NCI-H1694 (cell line): ENCODE results near the gene ASPSCR1.
"Not testable (repeated sequence)": the region's sequence is repeated elsewhere in the genome, so short reads cannot be mapped to it uniquely, and the experiment has no call there.

Source experiments
- DNase-seq: peaks from one replicate; lab custom pipeline; 2025; lab: John Stamatoyannopoulos, UW

The ASPSCR1 gene

GRCh38 chr17:81960130-81960958 lies 17.1 kb upstream of the ASPSCR1 start:
- no peak for DNase-seq

DNA sequence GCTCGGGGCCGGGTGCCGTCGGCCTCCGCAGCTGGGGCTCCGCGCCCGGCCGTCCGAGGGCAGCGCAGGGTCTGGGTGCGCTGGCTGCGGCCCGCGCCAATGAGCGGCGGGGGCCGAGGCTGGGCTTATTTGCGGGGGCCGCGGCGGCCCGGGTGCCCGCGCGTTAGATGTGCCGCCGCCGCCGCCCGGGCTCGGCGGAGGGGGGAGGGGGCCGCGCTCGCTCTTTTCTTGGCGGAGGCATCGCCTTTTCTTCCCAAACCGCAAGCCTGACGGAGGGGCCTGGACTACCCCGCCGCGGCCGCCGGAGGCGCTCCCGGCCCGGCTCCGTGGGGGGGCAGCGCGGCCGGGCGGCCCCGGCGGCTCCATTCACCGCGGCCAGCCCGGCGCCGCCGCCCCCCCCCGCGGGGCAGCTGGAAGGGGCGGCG lies 16.3 kb upstream of the ASPSCR1 start, which contains the start of gene NOTUM:
TSS of gene NOTUM (minus strand) at position 101 of the 425 bp plus-strand sequence. CDS start 278 bp downstream, outside the sequence.
- no peak for DNase-seq

DNA sequence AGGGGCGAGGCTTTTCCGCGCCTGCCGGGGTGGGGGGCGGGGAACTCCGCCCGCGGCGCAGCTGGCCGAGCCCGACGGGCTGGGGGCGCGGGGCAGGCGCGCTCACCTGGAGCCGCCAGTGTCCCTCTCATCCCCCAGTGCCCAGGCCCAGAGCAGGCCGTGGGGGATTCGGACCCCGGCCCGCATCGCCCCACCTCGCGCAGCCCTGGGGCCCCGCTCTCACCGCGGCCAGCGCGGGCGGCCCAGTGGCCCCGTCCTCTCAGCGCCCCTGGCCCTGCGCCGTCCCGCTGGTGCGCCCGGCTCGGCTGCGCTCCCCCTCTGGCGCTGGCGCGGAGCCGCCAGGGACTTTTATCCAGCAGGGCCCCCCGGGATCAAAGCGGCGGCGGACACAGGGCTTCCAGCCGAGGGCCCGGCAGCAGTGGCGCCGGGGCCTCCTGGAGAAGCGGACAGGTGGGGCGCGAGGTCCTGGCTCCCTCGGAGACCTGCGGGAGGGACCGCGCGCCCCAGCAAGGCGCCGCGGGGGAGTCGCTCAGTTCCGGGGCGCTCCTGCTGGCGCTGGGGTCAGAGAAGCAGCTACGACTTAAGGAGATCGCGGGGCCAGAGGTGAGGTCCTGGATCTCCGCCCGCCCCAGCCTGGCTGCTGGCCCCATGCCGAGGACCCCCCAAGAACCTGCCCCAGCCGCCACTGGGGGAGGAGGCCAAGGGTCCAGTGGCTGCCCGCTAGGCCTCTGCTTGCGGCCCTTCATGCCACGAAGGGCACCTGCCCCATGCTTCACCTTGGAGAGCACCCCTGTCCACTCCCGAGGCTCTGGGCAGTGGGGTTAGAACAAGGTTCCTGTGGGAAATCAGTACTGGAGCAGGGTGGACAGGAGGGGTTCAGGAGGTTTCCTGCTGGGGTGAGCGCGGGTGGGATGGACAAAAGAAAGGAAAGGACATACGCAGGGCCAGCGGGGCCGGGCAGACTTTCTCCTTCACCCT lies 15.6 kb upstream of the ASPSCR1 start:
- DNase-seq = no peak

DNA sequence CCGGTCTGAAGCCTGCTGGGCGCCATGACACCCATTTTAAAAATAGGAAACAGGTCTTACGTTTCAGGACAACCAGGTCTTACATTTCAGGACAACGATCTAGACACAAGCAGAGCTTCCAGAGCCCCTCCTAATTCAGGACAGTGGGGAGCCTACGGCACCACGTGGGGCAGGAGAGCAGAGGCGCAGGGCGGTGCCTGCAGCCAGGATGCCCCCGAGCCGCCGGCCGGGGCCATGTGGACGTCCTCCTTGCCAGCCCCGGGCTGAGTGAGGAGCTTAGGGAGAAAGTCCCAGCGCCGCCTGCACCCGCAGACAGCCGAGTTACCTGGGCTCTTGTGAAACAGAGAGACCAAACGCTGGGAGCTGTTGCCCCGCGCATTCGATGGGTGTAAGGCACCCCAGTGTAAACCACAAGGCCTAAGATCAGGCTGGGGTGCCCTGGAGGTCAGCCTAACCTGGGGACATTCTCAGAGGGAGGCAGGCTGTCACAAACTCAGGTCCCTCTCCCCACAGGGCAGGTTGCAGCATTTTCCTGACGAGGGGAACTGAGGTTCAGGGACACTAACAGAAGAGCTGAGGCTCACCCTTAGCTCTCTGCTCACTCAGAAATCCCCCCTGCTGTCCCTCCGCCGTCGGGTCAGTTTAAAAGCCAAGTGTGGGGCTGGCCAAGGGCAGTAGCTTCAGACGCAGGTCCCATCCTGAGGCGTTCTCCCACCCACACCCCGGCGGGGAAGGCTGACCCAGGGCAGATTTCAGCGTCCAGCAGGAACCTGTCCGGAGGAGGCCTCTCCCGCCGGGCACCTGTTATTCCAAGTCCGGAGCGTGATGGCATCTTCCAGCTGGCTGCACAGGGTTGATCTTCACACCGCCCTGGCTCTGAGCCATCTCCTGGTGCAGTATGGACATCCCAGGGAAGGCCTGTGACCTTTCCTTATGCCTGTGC lies 14.7 kb upstream of the ASPSCR1 start:
- no peak for DNase-seq

DNA sequence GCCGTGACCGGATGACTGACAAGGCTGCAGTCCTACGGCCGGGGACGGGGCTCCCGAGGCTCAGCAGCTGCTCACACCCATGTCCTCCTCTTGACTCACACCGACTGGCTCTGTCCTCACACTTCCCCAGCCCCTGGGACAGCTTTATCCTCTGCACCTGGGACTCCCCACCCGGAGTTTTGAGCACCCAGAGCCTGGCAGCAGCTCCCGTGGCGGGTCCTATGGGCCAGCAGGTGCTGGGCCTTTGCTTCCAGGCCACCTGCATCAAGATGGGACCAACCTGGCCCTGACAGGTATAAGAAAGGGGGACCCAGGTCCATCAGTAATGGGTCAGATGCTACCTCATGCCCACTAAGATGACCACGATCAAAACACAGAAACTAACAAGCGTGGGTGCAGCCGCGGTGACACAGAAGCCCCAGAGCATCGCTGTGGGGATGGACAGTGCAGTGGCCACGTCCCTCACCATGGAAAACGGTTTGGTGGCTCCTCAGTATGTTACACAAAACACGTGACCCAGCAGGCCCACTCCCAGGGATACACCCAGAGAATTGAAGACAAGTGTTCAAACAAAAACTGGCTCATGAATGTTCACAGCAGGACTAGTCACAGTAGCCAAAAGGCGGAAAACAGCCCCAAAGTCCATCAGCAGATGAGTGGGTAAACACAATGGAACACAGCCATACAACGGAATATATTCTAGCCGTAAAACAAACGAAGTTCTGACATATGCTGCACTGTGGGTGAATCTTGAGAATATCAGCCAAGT lies 13.2 kb upstream of the ASPSCR1 start:
- no peak for DNase-seq

DNA sequence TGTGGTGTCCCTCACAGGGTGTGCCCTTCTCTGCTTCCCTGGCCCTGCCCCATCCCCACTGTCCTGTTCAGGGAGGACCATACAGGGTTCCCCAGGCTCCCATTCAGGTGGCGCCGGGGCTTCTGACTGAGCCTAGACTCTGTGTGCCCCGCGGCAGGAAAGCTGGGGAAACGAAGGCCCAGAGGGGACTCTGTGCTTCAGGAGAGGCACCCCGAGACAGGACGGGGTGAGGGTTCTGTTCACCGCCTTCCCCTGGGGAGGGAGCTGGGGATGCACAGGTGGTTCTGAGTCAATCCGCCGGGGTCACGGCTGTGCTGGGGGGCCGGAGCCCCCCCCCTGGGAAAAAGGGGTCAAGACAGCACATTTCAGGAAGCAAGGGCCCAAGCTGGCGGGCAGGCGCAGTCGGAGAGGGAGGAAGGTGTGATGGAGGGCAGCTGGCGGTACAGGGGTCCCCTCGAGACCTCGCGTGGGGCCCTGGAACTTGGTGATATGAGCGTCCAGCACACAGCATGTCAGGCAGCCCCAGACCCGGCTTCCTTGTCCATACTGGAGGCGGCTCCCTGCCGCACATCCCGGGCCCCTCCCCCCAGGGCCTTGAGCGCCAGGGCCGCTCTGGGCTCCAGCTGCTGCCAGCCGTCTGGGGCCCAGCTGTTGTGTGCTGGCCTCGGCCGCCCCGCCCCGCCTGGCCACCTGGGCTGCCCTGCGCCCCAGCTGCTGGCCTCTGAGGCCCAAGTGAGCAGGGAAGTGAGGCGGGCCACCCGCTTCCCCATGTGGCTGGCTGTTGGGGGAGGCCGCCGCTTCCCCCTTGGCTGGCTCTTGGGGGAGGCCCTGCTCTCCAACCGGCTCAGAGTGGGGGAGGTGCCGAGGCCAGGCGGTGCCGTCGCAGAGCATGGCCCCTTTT lies 10.8 kb upstream of the ASPSCR1 start:
- DNase-seq = no peak

- no peak for DNase-seq
Measured at GRCh38 chr17:81967244-81967532, 10.2 kb upstream of the ASPSCR1 start.

DNA sequence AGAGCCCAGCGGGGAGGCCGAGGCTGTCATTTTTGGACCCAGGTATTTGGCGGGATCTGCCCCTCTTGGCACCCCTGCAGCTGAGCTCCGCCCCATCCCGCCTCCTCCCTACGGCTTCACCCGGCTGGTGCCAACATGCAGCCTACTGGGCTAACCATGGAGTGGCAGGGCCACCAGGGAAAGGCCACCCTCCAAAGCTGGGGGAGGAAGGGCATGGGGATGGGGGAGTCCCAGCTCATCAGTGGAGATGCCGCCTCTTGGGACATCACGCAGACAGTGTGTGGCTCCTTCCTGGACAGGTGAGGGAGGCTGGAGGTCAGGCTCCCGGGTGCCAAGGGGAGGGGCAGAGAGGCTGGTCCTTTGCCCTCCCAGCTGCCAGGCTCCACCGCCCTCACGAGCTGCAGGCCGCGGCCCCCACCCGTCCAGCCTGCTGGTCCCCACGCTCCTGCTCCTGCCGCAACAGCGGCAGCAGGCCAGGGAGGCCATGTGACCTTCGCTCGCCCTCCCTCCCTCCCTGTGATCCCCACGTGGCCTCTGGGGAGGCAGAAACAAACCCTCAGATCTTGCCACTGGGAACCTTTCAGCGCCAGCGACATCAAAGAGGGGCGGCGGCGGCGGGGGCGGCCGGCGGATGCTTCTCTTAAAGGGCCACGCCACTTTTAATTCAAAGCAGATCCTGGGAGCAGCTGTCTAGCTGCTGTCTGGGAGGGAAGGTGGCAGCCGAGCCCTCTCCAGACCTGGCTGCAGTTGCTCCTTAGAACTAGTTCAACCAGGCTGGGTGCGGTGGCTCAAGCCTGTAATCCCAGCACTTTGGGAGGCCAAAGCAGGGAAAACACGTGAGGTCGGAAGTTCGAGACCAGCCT lies 9.7 kb upstream of the ASPSCR1 start:
- DNase-seq = peak; percentile 40

- DNase-seq = no peak
Measured at GRCh38 chr17:81968396-81968745, 9.1 kb upstream of the ASPSCR1 start.

DNA sequence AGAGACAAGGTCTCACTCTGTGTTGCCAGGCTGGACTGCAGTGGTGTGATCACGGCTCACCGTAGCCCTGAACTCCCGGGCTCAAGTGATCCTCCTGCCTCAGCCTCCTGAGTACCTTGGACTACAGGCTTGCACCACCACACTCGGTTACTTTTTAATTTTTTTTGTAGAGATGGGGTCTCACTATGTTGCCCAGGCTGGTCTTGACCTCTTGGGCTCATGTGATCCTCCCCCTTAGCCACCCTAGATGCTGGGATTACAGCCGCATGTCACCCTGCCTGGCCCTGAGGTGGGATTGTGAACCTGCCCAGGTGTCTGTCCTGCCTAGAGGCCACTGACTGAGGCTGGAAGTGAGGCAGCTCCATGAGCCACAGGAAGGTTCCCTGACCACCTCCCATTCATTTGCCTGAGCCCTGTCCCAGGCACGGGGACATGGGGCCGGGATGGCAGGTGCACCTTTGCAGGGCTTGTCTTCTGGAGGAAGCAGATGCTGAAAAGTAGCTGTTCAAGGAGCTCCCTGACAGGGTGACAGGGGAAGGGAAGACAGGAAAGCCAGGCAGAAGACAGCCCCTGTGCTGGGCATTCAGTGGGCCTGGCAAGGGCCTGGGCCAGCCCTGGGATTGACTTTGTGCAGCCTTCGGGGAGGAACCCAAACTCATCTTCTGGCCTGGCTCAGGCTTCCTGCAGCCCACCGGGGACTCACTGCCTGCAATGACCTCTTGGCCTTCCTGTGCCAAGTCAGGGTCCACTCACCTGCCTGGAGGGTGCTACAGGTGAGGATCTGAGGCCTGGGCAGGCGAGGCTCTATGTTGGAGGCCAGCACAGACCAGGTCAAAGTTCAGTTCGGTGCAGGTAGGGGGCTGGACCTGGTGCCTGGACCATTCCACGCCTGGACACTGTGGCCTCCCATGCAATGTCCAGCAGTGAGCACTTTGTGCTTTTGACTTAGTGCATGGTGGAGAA lies 8.3 kb upstream of the ASPSCR1 start:
- no peak for DNase-seq

- DNase-seq = no peak
Measured at GRCh38 chr17:81973432-81973831, 4.0 kb upstream of the ASPSCR1 start.

DNA sequence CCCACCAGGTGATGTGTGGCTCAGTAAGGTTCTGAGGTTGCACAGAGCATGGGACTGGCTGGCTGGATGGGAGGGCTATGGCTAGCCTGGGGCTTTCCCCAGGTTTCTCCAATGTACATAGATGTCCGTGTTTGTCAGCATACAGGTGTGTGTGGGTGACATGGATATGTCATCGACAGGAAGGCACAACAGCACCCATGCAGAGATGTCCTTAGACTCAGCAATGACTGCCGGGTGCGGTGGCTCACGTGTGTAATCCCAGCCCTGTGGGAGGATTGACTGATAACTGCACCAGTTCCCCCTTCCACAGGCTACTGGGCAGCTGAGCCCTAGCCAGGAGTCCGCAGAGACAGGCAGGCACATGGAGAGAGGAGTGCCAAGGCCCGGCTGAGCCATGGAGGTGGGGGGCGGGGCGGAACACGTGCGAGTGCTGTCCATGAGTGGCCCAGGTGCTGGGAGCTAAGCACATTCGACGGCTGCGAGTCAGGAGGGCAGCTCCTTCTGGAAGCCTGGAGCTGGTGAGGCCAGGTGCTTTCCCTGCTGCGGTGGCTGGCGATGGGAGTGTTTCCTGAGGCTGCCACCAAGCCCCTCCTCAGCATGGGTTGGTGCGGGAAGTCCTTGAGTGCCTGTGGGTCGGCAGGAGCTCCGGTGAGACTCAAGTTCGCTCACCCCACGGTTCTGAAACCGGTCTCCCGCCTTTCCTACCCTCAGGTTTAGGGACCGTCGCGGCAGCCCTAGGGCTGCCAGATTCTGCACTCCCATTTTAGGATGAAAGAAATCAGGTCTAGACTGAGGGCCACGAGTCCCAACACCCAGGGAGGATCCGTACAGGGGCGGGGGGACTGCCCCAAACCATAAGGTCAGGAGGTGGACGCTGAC lies 858 bp upstream of the ASPSCR1 start:
- DNase-seq = no peak

GRCh38 chr17:81978524-81979298 lies 1.3 kb downstream of the ASPSCR1 start:
- DNase-seq = no peak

GRCh38 chr17:81980122-81980521 lies 2.7 kb downstream of the ASPSCR1 start:
- no peak for DNase-seq

DNA sequence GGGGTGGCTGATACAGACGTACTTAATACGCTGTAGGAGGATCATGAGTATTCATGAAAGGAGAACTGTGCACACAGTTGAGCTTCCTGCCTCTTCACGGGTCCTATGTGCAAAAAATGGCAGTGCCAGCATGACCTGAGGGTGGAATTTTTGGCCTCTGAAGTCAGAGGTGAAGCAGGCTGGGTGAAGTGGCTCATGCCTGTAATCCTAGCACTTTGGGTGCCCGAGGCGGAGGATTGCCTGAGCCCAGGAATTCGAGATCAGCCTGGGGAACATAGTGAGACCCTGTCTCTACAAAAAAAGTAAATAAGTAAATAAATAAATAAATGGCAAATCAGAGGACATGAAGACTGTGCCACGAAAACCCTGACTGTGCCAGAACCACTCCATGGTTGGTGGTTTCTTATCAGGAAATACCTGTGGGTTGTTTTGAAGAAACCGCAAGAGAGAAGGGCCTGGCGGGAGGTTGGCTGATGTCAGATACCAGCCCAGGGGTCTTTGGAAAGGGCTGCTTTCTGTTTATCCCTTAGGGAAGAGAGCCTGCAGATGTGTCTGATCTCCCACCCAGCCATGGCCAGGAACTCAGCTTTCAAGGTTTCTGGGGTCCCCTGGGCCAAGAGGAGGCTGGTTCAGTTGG lies 3.4 kb downstream of the ASPSCR1 start:
- DNase-seq = no peak

DNA sequence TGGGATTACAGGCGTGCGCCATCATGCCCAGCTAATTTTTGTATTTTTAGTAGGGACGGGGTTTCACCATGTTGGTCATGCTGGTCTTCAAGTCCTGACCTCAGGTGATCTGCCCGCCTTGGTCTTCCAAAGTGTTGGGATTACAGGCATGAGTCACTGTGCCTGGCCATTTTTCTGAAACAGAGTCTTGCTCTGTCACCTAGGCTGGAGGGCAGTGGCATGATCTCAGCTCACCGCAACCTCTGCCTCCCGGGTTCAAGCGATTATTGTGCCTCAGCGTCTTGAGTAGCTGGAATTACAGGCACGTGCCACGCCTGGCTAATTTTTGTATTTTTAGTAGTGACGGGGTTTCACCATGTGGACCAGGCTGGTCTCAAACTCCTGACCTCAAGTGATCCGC lies 4.1 kb downstream of the ASPSCR1 start:
- not testable (repeated sequence) for DNase-seq
